A673 (cell line): ENCODE data around the gene SERPINC1.

Experiments used
- CTCF ChIP-seq: fragments of 300-800, 200-600 bp; sonication (generic); conservative IDR thresholded peaks from 2 replicates; pipeline ENCODE4 v1.5.1; 2017; ENCODE audit warnings: low read depth, mild to moderate bottlenecking, antibody characterized with exemption, low read length, moderate library complexity, mixed read lengths
- EZH2 ChIP-seq: fragments of 200-600 bp; sonication (generic); IDR thresholded peaks from 2 replicates; pipeline ENCODE4 v1.6.1; 2017; ENCODE audit warnings: borderline replicate concordance, low read depth, mild to moderate bottlenecking, mixed read lengths, antibody characterized with exemption, low read length; ENCODE audit not compliant: poor library complexity, severe bottlenecking

GRCh38 chr1:173860065-173860464 is 57.1 kb downstream of the SERPINC1 start:
- TF ChIP-seq CTCF = no peak
- TF ChIP-seq EZH2 = no peak
